HG03342 (cell line): ENCODE measurements around the gene CEACAM5.

Experiments used
- ATAC-seq: cut with Tn5 transposase; IDR thresholded peaks from one replicate; pipeline ENCODE4 v1.9.1; 2021; ENCODE audit warnings: mild to moderate bottlenecking, moderate library complexity; ENCODE audit not compliant: unreplicated experiment

Gene CEACAM5

GRCh38 chr19:41708481-41708880 is at the start of gene CEACAM5:
CEACAM5 (plus strand) TSS chr19:41708626; CDS start chr19:41708732, 106 bp downstream.
- no peak for ATAC-seq

- ATAC-seq: no peak
Measured at GRCh38 chr19:41666075-41666474, 42.4 kb upstream of the CEACAM5 start.

- no peak for ATAC-seq
Measured at GRCh38 chr19:41668315-41668714, 40.1 kb upstream of the CEACAM5 start.

- no peak for ATAC-seq
Measured at GRCh38 chr19:41670755-41671154, 37.7 kb upstream of the CEACAM5 start.

- ATAC-seq: no peak
Measured at GRCh38 chr19:41671486-41671885, 36.9 kb upstream of the CEACAM5 start.

- no peak for ATAC-seq
Measured at GRCh38 chr19:41682437-41682836, 26.0 kb upstream of the CEACAM5 start.

GRCh38 chr19:41687419-41687818 is 21.0 kb upstream of the CEACAM5 start:
- no peak for ATAC-seq

- ATAC-seq: no peak
Measured at GRCh38 chr19:41688098-41688497, 20.3 kb upstream of the CEACAM5 start, which contains the start of gene CEACAM7. CEACAM7 (minus strand) TSS chr19:41688270; CDS start chr19:41688165, 105 bp downstream.

- no peak for ATAC-seq
Measured at GRCh38 chr19:41688687-41689086, 19.7 kb upstream of the CEACAM5 start.

- ATAC-seq: no peak
Measured at GRCh38 chr19:41689993-41690800, 18.2 kb upstream of the CEACAM5 start.

GRCh38 chr19:41690801-41691065 is 17.7 kb upstream of the CEACAM5 start:
- no peak for ATAC-seq

GRCh38 chr19:41691268-41691970 is 17.0 kb upstream of the CEACAM5 start:
- no peak for ATAC-seq

- no peak for ATAC-seq
Measured at GRCh38 chr19:41694196-41694595, 14.2 kb upstream of the CEACAM5 start.

GRCh38 chr19:41694831-41695635 is 13.4 kb upstream of the CEACAM5 start:
- ATAC-seq: no peak

- ATAC-seq: no peak
Measured at GRCh38 chr19:41695745-41696144, 12.7 kb upstream of the CEACAM5 start.

GRCh38 chr19:41696402-41697197 is 11.8 kb upstream of the CEACAM5 start:
- ATAC-seq: no peak

GRCh38 chr19:41697198-41697855 is 11.1 kb upstream of the CEACAM5 start:
- no peak for ATAC-seq

- ATAC-seq: no peak
Measured at GRCh38 chr19:41698746-41699230, 9.6 kb upstream of the CEACAM5 start.

- no peak for ATAC-seq
Measured at GRCh38 chr19:41699231-41699967, 9.0 kb upstream of the CEACAM5 start.
